K562 (cell line): ENCODE measurements around the gene VASH2. TPM values are rescaled to one million over a fixed set of nuclear protein-coding genes. Genes with fewer than 3 reads are reported as not detected.

Experiments used
- ATAC-seq: fragments of 200-7000 bp; cut with Tn5 transposase; 3 replicates; pipeline ENCODE4 v1.9.1; 2020; ENCODE audit warnings: moderate library complexity
- BruUV-seq: library from RNA; stranded (reverse); fragments of 400-500 nt; replicated peaks from 2 replicates; lab custom pipeline; 2021; lab: Mats Ljungman, UMichigan
- CTCF ChIA-PET: fragments of 300-600 bp; formaldehyde crosslinking; extraction: SDS; loops from one replicate; lab custom pipeline; 2021; ENCODE audit warnings: low intra/inter-chr PET ratio; lab: Yijun Ruan, JAX
- POLR2A ChIA-PET: fragments of 300-600, 350-650 bp; sonication (Branson Sonifier 250); formaldehyde crosslinking; extraction: SDS; loops from one replicate; lab custom pipeline; 2021; ENCODE audit warnings: antibody characterized with exemption, inconsistent platforms; lab: Yijun Ruan, JAX
- DNase-seq, 4 experiments: peaks; one replicate each; pipeline versions ENCODE4 v3.0.0 to v3.0.0-alpha.2; 2011 to 2018; ENCODE audit warnings: low spot score in 3 of 4, mixed read lengths in 3 of 4; ENCODE audit errors: extremely low read depth in 1 of 4
- FAIRE-seq: peaks from 2 replicates; lab custom pipeline; 2011; peaks lifted over from hg19 to GRCh38; lab: Jason Lieb, UNC
- H2AFZ ChIP-seq: 2 replicates; pipeline ENCODE4 v1.6.0; 2011; ENCODE audit warnings: low read depth, low read length, control low read depth, inconsistent platforms
- H3K27ac ChIP-seq: fragments of 200-600 bp; 3 replicates; pipeline ENCODE4 v1.8.0; 2011; ENCODE audit warnings: low read depth, mild to moderate bottlenecking, control low read depth, inconsistent platforms, low read length, moderate library complexity, mixed read lengths; ENCODE audit errors: extremely low read depth
- H3K27me3 ChIP-seq, 2 experiments: fragments of 300-600 bp in 1 of 2; 2 replicates in 1 of 2; 3 replicates in 1 of 2; pipeline versions ENCODE4 v1.6.0 to v1.8.0; 2011; ENCODE audit warnings: inconsistent platforms in 2 of 2, low read length in 2 of 2, mild to moderate bottlenecking in 1 of 2, mixed read lengths in 1 of 2, moderate library complexity in 1 of 2; ENCODE audit not compliant: control insufficient read depth in 2 of 2, insufficient read depth in 2 of 2
- H3K36me3 ChIP-seq: fragments of 300-600 bp; 3 replicates; pipeline ENCODE4 v1.8.0; 2011; ENCODE audit warnings: mild to moderate bottlenecking, low read length, inconsistent platforms; ENCODE audit not compliant: control insufficient read depth, insufficient read depth
- H3K4me1 ChIP-seq, 2 experiments: fragments of 200-600 bp in 1 of 2; replicated peaks in 1 of 2; 2 replicates in 1 of 2; 3 replicates in 1 of 2; pipeline versions ENCODE4 v1.5.1 to v1.8.0; 2011; ENCODE audit warnings: inconsistent platforms in 2 of 2, low read length in 2 of 2, mild to moderate bottlenecking in 1 of 2, mixed read lengths in 1 of 2, moderate library complexity in 1 of 2; ENCODE audit not compliant: control insufficient read depth in 2 of 2, insufficient read depth in 2 of 2
- H3K4me2 ChIP-seq: 2 replicates; pipeline ENCODE4 v1.6.1; 2011; ENCODE audit warnings: low read length, control low read depth, inconsistent platforms, mixed read lengths; ENCODE audit not compliant: insufficient read depth
- H3K4me3 ChIP-seq: fragments of 200-600 bp; sonication (generic), shearing (Covaris generic); 2 replicates; pipeline ENCODE4 v1.5.1; 2016; ENCODE audit warnings: control low read depth, inconsistent platforms
- H3K79me2 ChIP-seq: fragments of 200-600 bp; 3 replicates; pipeline ENCODE4 v1.8.0; 2011; ENCODE audit warnings: low read length, inconsistent platforms; ENCODE audit not compliant: control insufficient read depth, insufficient read depth
- H3K9ac ChIP-seq, 2 experiments: 2 replicates each; pipeline versions ENCODE4 v1.6.0 to v1.6.1; 2011; ENCODE audit warnings: low read depth in 2 of 2, low read length in 2 of 2, control low read depth in 1 of 2, inconsistent platforms in 1 of 2, mild to moderate bottlenecking in 1 of 2, mixed read lengths in 1 of 2; ENCODE audit not compliant: insufficient read depth in 1 of 2
- H3K9me1 ChIP-seq: one replicate; pipeline ENCODE4 v1.6.0; 2011; ENCODE audit warnings: inconsistent platforms, mild to moderate bottlenecking, low read length, moderate library complexity; ENCODE audit not compliant: control insufficient read depth, insufficient read depth
- H3K9me3 ChIP-seq: replicated peaks from 2 replicates; pipeline ENCODE4 v1.5.1; 2011; ENCODE audit warnings: low read depth, low read length, inconsistent platforms; ENCODE audit not compliant: control insufficient read depth, insufficient read depth
- H4K20me1 ChIP-seq: replicated peaks from 2 replicates; pipeline ENCODE4 v1.6.1; 2011; ENCODE audit warnings: low read length, inconsistent platforms, mixed read lengths; ENCODE audit not compliant: control insufficient read depth, insufficient read depth
- E4F1 ChIP-seq: fragments of 250-450 bp; sonication (Bioruptor Pico); IDR thresholded peaks from 2 replicates; pipeline ENCODE4 v1.5.0; 2021; ENCODE audit warnings: mild to moderate bottlenecking, borderline replicate concordance
- HDAC1 ChIP-seq, 2 experiments: fragments of 450-650 bp; IDR thresholded peaks; 2 replicates each; pipeline ENCODE4 v1.6.1; 2016 to 2017; ENCODE audit warnings: inconsistent platforms in 1 of 2, mild to moderate bottlenecking in 1 of 2, moderate library complexity in 1 of 2
- RHOXF2B ChIP-seq: fragments of 250-450 bp; sonication (Bioruptor Pico); conservative IDR thresholded peaks from 2 replicates; pipeline ENCODE4 v1.5.1; 2021
- SAP30 ChIP-seq: fragments of 200-600 bp; sonication (generic); IDR thresholded peaks from 2 replicates; pipeline ENCODE4 v1.6.1; 2012; ENCODE audit warnings: borderline replicate concordance, low read depth, mild to moderate bottlenecking, moderate library complexity, low read length, control low read depth, inconsistent platforms; ENCODE audit not compliant: insufficient read depth, poor library complexity, severe bottlenecking
- SMARCA5 ChIP-seq: fragments of 450-650 bp; IDR thresholded peaks from 2 replicates; pipeline ENCODE4 v1.6.1; 2016
- WGBS: fragments of 100-300 bp; shearing (Covaris generic); methylation state at CpG from one replicate; pipeline ENCODE4 v1.1.6; 2016; ENCODE audit warnings: low coverage, mixed read lengths; ENCODE audit not compliant: insufficient coverage; ENCODE audit errors: missing lambda C conversion rate; 5-methylcytosine and 5-hydroxymethylcytosine counted together
- in situ Hi-C: fragments of 300-500 bp; cut with MboI; formaldehyde crosslinking; loops from 4 replicates; pipeline ENCODE4 v1.15.0; 2018; ENCODE audit warnings: inconsistent platforms, mixed read lengths
- intact Hi-C: fragments of 100-400 bp; cut with micrococcal nuclease; formaldehyde crosslinking; loops from 2 replicates; pipeline ENCODE4 v1.14.2; 2022
- polyA plus RNA-seq, 8 experiments: library from polyadenylated mRNA; depleted of rRNA in 4 of 8; stranded (reverse) in 5 of 8; unstranded in 3 of 8; fragments of >200 nt; fragmentation: Nextera tagmentation in 2 of 8; fragmentation: Illumina TruSeq in 1 of 8; extraction: Ambion mirVana in 2 of 8; extraction: Trizol in 1 of 8; gene quantifications; 2 replicates each; pipeline versions ENCODE4 v1.2.1 to v1.2.3, GENCODE V29; 2011 to 2014; ENCODE audit warnings: inconsistent platforms in 1 of 8, missing spikeins in 1 of 8
- total RNA-seq, 7 experiments: library from RNA; depleted of rRNA in 6 of 7; stranded (reverse); fragments of >200 nt in 6 of 7; fragmentation: Illumina TruSeq in 2 of 7; extraction: Trizol in 2 of 7; gene quantifications; 2 replicates each; pipeline versions ENCODE4 v1.2.1 to v1.2.3, GENCODE V29; 2011 to 2021; ENCODE audit warnings: low replicate concordance in 1 of 7
- TF ChIP-seq, protein P1 (sequence below), 3 experiments: IDR thresholded peaks in 2 of 3; conservative IDR thresholded peaks in 1 of 3; 2 replicates each; pipeline ENCODE4 v1.5.1; 2011 to 2012; ENCODE audit warnings: low read length in 3 of 3, mild to moderate bottlenecking in 3 of 3, control low read depth in 2 of 3, improper control_type of control experiment in 1 of 3, inconsistent platforms in 1 of 3, low read depth in 1 of 3, mixed read lengths in 1 of 3, moderate library complexity in 1 of 3; ENCODE audit not compliant: insufficient read depth in 2 of 3
- TF ChIP-seq, protein P2 (sequence below): conservative IDR thresholded peaks from 2 replicates; pipeline ENCODE4 v1.6.1; 2011; ENCODE audit warnings: low read depth, mild to moderate bottlenecking, low read length; ENCODE audit not compliant: control insufficient read depth
- TF ChIP-seq, protein P3 (sequence below): IDR thresholded peaks from 2 replicates; pipeline ENCODE4 v1.6.1; 2016; ENCODE audit warnings: missing genetic modification characterization, missing compliant biosample characterization

Gene VASH2
- total and polyA plus RNA-seq, 9 of the 15 experiments (the other 6 are each of a cell fraction or from before 2014, with no cell fraction given) = 0.04 to 0.40 (median 0.10) TPM; not detected in 1

- TF ChIP-seq, protein P1, sequence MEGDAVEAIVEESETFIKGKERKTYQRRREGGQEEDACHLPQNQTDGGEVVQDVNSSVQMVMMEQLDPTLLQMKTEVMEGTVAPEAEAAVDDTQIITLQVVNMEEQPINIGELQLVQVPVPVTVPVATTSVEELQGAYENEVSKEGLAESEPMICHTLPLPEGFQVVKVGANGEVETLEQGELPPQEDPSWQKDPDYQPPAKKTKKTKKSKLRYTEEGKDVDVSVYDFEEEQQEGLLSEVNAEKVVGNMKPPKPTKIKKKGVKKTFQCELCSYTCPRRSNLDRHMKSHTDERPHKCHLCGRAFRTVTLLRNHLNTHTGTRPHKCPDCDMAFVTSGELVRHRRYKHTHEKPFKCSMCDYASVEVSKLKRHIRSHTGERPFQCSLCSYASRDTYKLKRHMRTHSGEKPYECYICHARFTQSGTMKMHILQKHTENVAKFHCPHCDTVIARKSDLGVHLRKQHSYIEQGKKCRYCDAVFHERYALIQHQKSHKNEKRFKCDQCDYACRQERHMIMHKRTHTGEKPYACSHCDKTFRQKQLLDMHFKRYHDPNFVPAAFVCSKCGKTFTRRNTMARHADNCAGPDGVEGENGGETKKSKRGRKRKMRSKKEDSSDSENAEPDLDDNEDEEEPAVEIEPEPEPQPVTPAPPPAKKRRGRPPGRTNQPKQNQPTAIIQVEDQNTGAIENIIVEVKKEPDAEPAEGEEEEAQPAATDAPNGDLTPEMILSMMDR (IDR thresholded peaks at IDR 0.05 in 2 of 3, conservative IDR thresholded peaks at IDR 0.05 in 1 of 3; ENCODE audit: insufficient read depth in 2 of 3, low read depth in 1 of 3, low read length in 3 of 3) = peak; percentile 11 to 54 (median 29); a peak in 3 of 6 replicates
- TF ChIP-seq, protein P2, sequence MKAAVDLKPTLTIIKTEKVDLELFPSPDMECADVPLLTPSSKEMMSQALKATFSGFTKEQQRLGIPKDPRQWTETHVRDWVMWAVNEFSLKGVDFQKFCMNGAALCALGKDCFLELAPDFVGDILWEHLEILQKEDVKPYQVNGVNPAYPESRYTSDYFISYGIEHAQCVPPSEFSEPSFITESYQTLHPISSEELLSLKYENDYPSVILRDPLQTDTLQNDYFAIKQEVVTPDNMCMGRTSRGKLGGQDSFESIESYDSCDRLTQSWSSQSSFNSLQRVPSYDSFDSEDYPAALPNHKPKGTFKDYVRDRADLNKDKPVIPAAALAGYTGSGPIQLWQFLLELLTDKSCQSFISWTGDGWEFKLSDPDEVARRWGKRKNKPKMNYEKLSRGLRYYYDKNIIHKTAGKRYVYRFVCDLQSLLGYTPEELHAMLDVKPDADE = no peak
- TF ChIP-seq RHOXF2B (CRISPR knock-in tag) (0 out of 2 replicates have a peak, but pooled peaks have one; percentile 43), SMARCA5 (no peak), HDAC1 (IDR thresholded peaks at IDR 0.05) (0 out of 4 replicates have a peak, but pooled peaks of 1 of the 2 experiments have one; percentile 8)
These were observed 67.3 kb downstream of the VASH2 start (continued) for GRCh38 chr1:213017447-213018273.

DNA sequence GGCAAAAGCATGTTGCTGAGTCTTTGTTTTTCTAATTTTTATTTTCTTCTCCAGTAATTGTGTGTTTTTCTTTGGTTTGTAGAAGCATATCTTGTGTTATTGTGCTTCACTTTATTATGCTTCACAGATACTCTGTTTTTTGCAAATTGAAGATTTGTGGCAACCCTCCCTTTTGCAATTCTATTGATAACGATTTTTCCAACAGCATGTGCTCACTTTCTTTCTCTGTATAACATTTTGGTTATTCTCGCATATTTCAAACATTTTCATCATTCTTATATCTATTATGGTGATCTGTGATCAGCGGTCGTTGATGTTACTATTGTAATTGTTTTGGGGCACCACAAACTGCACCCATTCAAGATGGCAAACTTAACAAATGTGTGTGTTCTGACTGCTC, 69.1 kb downstream of the VASH2 start:
- peaks cover 8% of the 10 kb centered on the region for H3K79me2 ChIP-seq
- H3K9ac ChIP-seq = no peak overlapping the region
- H3K4me1 ChIP-seq = peaks cover 14 to 15% of the 10 kb centered on the region in 2 experiments
- TF ChIP-seq E4F1 (CRISPR knock-in tag) (no peak), SAP30 (no peak)
- TF ChIP-seq, protein P3, sequence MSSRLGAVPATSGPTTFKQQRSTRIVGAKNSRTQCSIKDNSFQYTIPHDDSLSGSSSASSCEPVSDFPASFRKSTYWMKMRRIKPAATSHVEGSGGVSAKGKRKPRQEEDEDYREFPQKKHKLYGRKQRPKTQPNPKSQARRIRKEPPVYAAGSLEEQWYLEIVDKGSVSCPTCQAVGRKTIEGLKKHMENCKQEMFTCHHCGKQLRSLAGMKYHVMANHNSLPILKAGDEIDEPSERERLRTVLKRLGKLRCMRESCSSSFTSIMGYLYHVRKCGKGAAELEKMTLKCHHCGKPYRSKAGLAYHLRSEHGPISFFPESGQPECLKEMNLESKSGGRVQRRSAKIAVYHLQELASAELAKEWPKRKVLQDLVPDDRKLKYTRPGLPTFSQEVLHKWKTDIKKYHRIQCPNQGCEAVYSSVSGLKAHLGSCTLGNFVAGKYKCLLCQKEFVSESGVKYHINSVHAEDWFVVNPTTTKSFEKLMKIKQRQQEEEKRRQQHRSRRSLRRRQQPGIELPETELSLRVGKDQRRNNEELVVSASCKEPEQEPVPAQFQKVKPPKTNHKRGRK (tag) = 0 out of 2 replicates have a peak, but pooled peaks have one; percentile 35
- TF ChIP-seq, all 486 proteins: peak for 1
- CTCF ChIA-PET = no interaction called here
- H4K20me1 ChIP-seq = no peaks in the 10 kb centered on the region
- WGBS = 63% methylated on average over 4 of the region's 4 CpGs
- no peak overlapping the region for H3K4me3 ChIP-seq
- H3K9me1 ChIP-seq = no peaks in the 10 kb centered on the region
- H3K27ac ChIP-seq = no peak overlapping the region
- no peaks in the 10 kb centered on the region for H3K9me3 ChIP-seq
- no peak overlapping the region for H3K4me2 ChIP-seq
- POLR2A ChIA-PET = interaction anchor here (1.8 to 2.3 kb wide), 2 partner anchors 8 to 26 kb away, joined by 6 to 8 read pairs; no protein-coding TSS in a partner anchor
- no peak for ATAC-seq
- H3K36me3 ChIP-seq = no peaks in the 10 kb centered on the region
- no peaks in the 10 kb centered on the region for H3K27me3 ChIP-seq
- no peak overlapping the region for H2AFZ ChIP-seq
- intact Hi-C loops = no loop called here
- no TSS peak for BruUV-seq
- FAIRE-seq = no peak
- in situ Hi-C loops = no loop called here
- no peak for DNase-seq
